B cell (primary cell): Measurements from ENCODE around the gene KRT33A.

Source experiments
- CTCF ChIP-seq: fragments of 200-600 bp; IDR thresholded peaks from one replicate; pipeline ENCODE4 v1.8.0; 2022; ENCODE audit warnings: antibody characterized with exemption, mild to moderate bottlenecking
- EZH2 ChIP-seq: IDR thresholded peaks from 2 replicates; pipeline ENCODE4 v1.6.1; 2012; ENCODE audit warnings: borderline replicate concordance, low read depth, mild to moderate bottlenecking, moderate library complexity, low read length; ENCODE audit not compliant: insufficient read depth, poor library complexity, severe bottlenecking

- peak; percentile 34 for TF ChIP-seq CTCF
- TF ChIP-seq EZH2, result no peak
Observed at GRCh38 chr17:41329279-41329948, 21.2 kb downstream of the KRT33A start.
